GM12878 (cell line): ENCODE data around the gene MGAT4C. TPM values are rescaled to one million over a fixed set of nuclear protein-coding genes. Genes with fewer than 3 reads are reported as not detected.

Experiments used
- ATAC-seq: fragments of 200-7000 bp; cut with Tn5 transposase; 3 replicates; pipeline ENCODE4 v1.9.1; 2020; ENCODE audit warnings: mild to moderate bottlenecking, moderate library complexity
- BruUV-seq: library from RNA; stranded (reverse); fragments of 400-500 nt; replicated peaks from 2 replicates; lab custom pipeline; 2021; lab: Mats Ljungman, UMichigan
- CTCF ChIA-PET: fragments of 300-600 bp; sonication (Branson Sonifier 250); formaldehyde crosslinking; extraction: SDS; loops from one replicate; lab custom pipeline; 2021; ENCODE audit warnings: inconsistent platforms; lab: Yijun Ruan, JAX
- POLR2A ChIA-PET: fragments of 350-600 bp; formaldehyde crosslinking; extraction: SDS; loops from one replicate; lab custom pipeline; 2021; ENCODE audit warnings: inconsistent platforms; lab: Charles Lee
- RAD21 ChIA-PET: fragments of 300-600 bp; sonication (Branson Sonifier 250); formaldehyde crosslinking; loops from one replicate; lab custom pipeline; 2023; ENCODE audit warnings: antibody characterized with exemption; ENCODE audit not compliant: unreplicated experiment; lab: Charles Lee
- SMC1A ChIA-PET: fragments of 300-600 bp; sonication (Branson Sonifier 250); formaldehyde crosslinking; loops from one replicate; lab custom pipeline; 2023; ENCODE audit not compliant: unreplicated experiment, uncharacterized antibody; lab: Charles Lee
- DNase-seq: peaks from one replicate; pipeline ENCODE4 v3.0.0-alpha.2; 2011; ENCODE audit warnings: low read depth, low spot score
- FAIRE-seq: peaks from 3 replicates; lab custom pipeline; 2011; peaks lifted over from hg19 to GRCh38; lab: Jason Lieb, UNC
- H2AFZ ChIP-seq: 2 replicates; pipeline ENCODE4 v1.6.0; 2011; ENCODE audit warnings: low read depth, low read length, control low read depth; ENCODE audit not compliant: control insufficient read depth
- H3K27ac ChIP-seq: 2 replicates; pipeline ENCODE4 v1.5.1; 2011; ENCODE audit warnings: control low read depth; ENCODE audit not compliant: control insufficient read depth, insufficient read depth
- H3K27me3 ChIP-seq, 2 experiments: replicated peaks in 1 of 2; 2 replicates each; pipeline versions ENCODE4 v1.6.0 to v1.6.1; 2011; ENCODE audit warnings: low read length in 1 of 2; ENCODE audit not compliant: control insufficient read depth in 2 of 2, insufficient read depth in 2 of 2
- H3K36me3 ChIP-seq, 2 experiments: 2 replicates each; pipeline ENCODE4 v1.5.1; 2011; ENCODE audit warnings: low read length in 1 of 2; ENCODE audit not compliant: control insufficient read depth in 2 of 2, insufficient read depth in 2 of 2
- H3K4me1 ChIP-seq: 2 replicates; pipeline ENCODE4 v1.6.1; 2011; ENCODE audit warnings: mild to moderate bottlenecking, low read length, moderate library complexity, mixed read lengths; ENCODE audit not compliant: control insufficient read depth, insufficient read depth
- H3K4me2 ChIP-seq: 2 replicates; pipeline ENCODE4 v1.6.0; 2011; ENCODE audit warnings: control low read depth; ENCODE audit not compliant: control insufficient read depth, insufficient read depth
- H3K4me3 ChIP-seq: fragments of 200-600 bp; sonication (generic); 2 replicates; pipeline ENCODE4 v1.5.1; 2016
- H3K79me2 ChIP-seq: 2 replicates; pipeline ENCODE4 v1.6.0; 2011; ENCODE audit warnings: low read length; ENCODE audit not compliant: control insufficient read depth, insufficient read depth
- H3K9ac ChIP-seq: 2 replicates; pipeline ENCODE4 v1.8.0; 2011; ENCODE audit warnings: low read length, control low read depth, mixed read lengths; ENCODE audit not compliant: control insufficient read depth, insufficient read depth
- H3K9me3 ChIP-seq: replicated peaks from 3 replicates; pipeline ENCODE4 v1.5.1; 2011; ENCODE audit warnings: mild to moderate bottlenecking, low read length; ENCODE audit not compliant: control insufficient read depth, insufficient read depth
- H4K20me1 ChIP-seq: 2 replicates; pipeline ENCODE4 v1.6.0; 2011; ENCODE audit not compliant: control insufficient read depth, insufficient read depth
- BACH1 ChIP-seq: fragments of 450-650 bp; IDR thresholded peaks from 2 replicates; pipeline ENCODE4 v1.6.1; 2017; ENCODE audit warnings: mild to moderate bottlenecking, borderline replicate concordance
- MEF2A ChIP-seq: IDR thresholded peaks from 2 replicates; pipeline ENCODE4 v1.6.1; 2011; ENCODE audit warnings: low read depth, mild to moderate bottlenecking, low read length, moderate library complexity; ENCODE audit not compliant: insufficient read depth
- MXI1 ChIP-seq: fragments of 150-350 bp; IDR thresholded peaks from 2 replicates; pipeline ENCODE4 v1.6.1; 2011; ENCODE audit warnings: low read depth, mild to moderate bottlenecking, inconsistent platforms, low read length, improper control_type of control experiment
- POLR2AphosphoS2 ChIP-seq: IDR thresholded peaks from 2 replicates; pipeline ENCODE4 v1.6.1; 2011; ENCODE audit warnings: low read depth, mild to moderate bottlenecking, low read length, improper control_type of control experiment, moderate library complexity
- POU2F2 ChIP-seq: IDR thresholded peaks from 3 replicates; pipeline ENCODE4 v1.6.1; 2011; ENCODE audit warnings: low read depth, mild to moderate bottlenecking, low read length, borderline replicate concordance
- RAD51 ChIP-seq: fragments of 450-650 bp; IDR thresholded peaks from 2 replicates; pipeline ENCODE4 v1.6.1; 2016; ENCODE audit warnings: moderate library complexity, mild to moderate bottlenecking, inconsistent platforms
- SUPT20H ChIP-seq: IDR thresholded peaks from 2 replicates; pipeline ENCODE4 v1.6.1; 2011; ENCODE audit warnings: low read depth, mild to moderate bottlenecking, low read length, moderate library complexity, borderline replicate concordance; ENCODE audit not compliant: control insufficient read depth
- TAF1 ChIP-seq: IDR thresholded peaks from 2 replicates; pipeline ENCODE4 v1.6.1; 2011; ENCODE audit warnings: mild to moderate bottlenecking, low read depth, low read length, borderline replicate concordance
- ZNF24 ChIP-seq: fragments of 450-650 bp; IDR thresholded peaks from 2 replicates; pipeline ENCODE4 v1.6.1; 2017; ENCODE audit warnings: antibody characterized with exemption, mild to moderate bottlenecking
- in situ Hi-C: fragments of 300-500 bp; cut with MboI; formaldehyde crosslinking; loops from 9 replicates; pipeline ENCODE4 v1.14.3; 2018; ENCODE audit warnings: mixed read lengths
- intact Hi-C: fragments of 100-400 bp; cut with micrococcal nuclease; formaldehyde crosslinking; loops from one replicate; pipeline ENCODE4 v1.14.2; 2022; ENCODE audit not compliant: unreplicated experiment
- polyA plus RNA-seq, 11 experiments: library from polyadenylated mRNA; depleted of rRNA in 4 of 11; unstranded in 6 of 11; stranded (reverse) in 5 of 11; fragments of >200 nt; fragmentation: Nextera tagmentation in 4 of 11; fragmentation: Illumina TruSeq in 1 of 11; extraction: Ambion mirVana in 4 of 11; extraction: Trizol in 1 of 11; gene quantifications; 1 replicate in 1 of 11; 2 replicates in 10 of 11; pipeline versions ENCODE4 v1.2.1 to v1.2.3, GENCODE V29; 2011 to 2016; ENCODE audit warnings: inconsistent platforms in 2 of 11, missing spikeins in 2 of 11, low read depth in 1 of 11
- total RNA-seq, 4 experiments: library from RNA; depleted of rRNA in 3 of 4; stranded (reverse); fragments of >200 nt in 3 of 4; fragmentation: Illumina TruSeq in 1 of 4; extraction: Trizol in 1 of 4; gene quantifications; 2 replicates each; pipeline versions ENCODE4 v1.2.1 to v1.2.3, GENCODE V29; 2013 to 2021
- TF ChIP-seq, protein P1 (sequence below): fragments of 150-350 bp; IDR thresholded peaks from 2 replicates; pipeline ENCODE4 v1.6.1; 2016; ENCODE audit warnings: low read depth, low read length
- TF ChIP-seq, protein P2 (sequence below): fragments of 150-350 bp; IDR thresholded peaks from 2 replicates; pipeline ENCODE4 v1.6.1; 2014; ENCODE audit warnings: mild to moderate bottlenecking, low read depth, low read length
- TF ChIP-seq, protein P3 (sequence below): fragments of 450-650 bp; IDR thresholded peaks from 2 replicates; pipeline ENCODE4 v1.6.1; 2018; ENCODE audit warnings: mild to moderate bottlenecking, low read depth, moderate library complexity; ENCODE audit not compliant: partially characterized antibody
- TF ChIP-seq, protein P4 (sequence below): fragments of 450-650 bp; IDR thresholded peaks from 2 replicates; pipeline ENCODE4 v1.6.1; 2017; ENCODE audit warnings: mild to moderate bottlenecking

Gene MGAT4C
- total and polyA plus RNA-seq, 10 of the 15 experiments (the other 5 are each of a cell fraction or from before 2014, with no cell fraction given) = not detected

DNA sequence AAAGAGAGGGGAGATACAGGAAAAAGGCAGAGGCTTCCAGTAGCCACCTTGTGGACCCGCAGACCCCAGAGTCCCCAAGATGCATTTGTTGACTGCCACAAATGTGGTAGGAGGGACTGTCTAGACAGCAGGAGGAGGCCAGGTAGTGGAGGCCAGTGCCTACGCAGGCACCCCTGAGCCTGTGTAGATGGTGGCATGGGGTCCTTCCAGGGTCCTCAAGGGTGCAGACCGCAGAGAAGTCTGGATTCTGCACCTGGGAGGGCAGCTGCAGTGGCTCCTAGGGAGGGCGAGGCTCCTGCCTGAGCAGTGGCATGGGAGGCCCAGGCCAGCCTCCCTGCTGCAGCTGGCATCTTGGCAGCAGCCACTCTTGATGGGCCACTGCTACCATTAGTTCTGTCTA lies 262.4 kb downstream of the MGAT4C start (continued):
- TF ChIP-seq, protein P1, sequence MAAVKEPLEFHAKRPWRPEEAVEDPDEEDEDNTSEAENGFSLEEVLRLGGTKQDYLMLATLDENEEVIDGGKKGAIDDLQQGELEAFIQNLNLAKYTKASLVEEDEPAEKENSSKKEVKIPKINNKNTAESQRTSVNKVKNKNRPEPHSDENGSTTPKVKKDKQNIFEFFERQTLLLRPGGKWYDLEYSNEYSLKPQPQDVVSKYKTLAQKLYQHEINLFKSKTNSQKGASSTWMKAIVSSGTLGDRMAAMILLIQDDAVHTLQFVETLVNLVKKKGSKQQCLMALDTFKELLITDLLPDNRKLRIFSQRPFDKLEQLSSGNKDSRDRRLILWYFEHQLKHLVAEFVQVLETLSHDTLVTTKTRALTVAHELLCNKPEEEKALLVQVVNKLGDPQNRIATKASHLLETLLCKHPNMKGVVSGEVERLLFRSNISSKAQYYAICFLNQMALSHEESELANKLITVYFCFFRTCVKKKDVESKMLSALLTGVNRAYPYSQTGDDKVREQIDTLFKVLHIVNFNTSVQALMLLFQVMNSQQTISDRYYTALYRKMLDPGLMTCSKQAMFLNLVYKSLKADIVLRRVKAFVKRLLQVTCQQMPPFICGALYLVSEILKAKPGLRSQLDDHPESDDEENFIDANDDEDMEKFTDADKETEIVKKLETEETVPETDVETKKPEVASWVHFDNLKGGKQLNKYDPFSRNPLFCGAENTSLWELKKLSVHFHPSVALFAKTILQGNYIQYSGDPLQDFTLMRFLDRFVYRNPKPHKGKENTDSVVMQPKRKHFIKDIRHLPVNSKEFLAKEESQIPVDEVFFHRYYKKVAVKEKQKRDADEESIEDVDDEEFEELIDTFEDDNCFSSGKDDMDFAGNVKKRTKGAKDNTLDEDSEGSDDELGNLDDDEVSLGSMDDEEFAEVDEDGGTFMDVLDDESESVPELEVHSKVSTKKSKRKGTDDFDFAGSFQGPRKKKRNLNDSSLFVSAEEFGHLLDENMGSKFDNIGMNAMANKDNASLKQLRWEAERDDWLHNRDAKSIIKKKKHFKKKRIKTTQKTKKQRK = no peak
- TF ChIP-seq SUPT20H = no peak
- no peak for TF ChIP-seq MEF2A
- TF ChIP-seq, protein P2, sequence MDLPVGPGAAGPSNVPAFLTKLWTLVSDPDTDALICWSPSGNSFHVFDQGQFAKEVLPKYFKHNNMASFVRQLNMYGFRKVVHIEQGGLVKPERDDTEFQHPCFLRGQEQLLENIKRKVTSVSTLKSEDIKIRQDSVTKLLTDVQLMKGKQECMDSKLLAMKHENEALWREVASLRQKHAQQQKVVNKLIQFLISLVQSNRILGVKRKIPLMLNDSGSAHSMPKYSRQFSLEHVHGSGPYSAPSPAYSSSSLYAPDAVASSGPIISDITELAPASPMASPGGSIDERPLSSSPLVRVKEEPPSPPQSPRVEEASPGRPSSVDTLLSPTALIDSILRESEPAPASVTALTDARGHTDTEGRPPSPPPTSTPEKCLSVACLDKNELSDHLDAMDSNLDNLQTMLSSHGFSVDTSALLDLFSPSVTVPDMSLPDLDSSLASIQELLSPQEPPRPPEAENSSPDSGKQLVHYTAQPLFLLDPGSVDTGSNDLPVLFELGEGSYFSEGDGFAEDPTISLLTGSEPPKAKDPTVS = no peak

DNA sequence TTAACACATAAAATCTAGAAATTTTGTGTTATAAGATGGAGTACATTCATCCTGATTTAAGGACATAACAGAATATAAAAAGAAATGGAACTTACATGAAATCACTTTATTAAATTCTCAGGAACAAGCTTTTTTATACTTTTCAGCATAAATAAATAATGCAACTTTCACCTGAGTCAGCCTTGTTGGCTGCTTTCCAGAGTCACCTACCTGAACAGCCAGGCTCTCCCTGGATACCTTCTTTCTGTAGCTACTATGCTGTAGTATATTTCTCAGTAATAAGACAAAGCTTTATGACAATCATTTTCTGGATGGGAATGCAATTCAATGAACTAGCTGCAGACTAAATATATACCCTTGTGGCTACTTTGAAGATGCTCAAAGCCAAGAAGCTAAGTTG lies 270.2 kb downstream of the MGAT4C start:
- in situ Hi-C loops (no loop called here), intact Hi-C loops (no loop called here)
- no TSS peak for BruUV-seq
- SMC1A ChIA-PET = no interaction called here
- Histone ChIP-seq H2AFZ (no peak overlapping the region), H3K4me2 (no peak overlapping the region), H3K4me1 (no peaks in the 10 kb centered on the region), H3K27me3 (no peaks in the 10 kb centered on the region), H3K79me2 (no peaks in the 10 kb centered on the region), H3K36me3 (no peaks in the 10 kb centered on the region), H3K9me3 (no peaks in the 10 kb centered on the region), H3K27ac (no peak overlapping the region), H3K9ac (no peak overlapping the region), H3K4me3 (no peak overlapping the region), H4K20me1 (no peaks in the 10 kb centered on the region)
- FAIRE-seq = no peak
- POLR2A ChIA-PET = no interaction called here
- TF ChIP-seq MXI1 (no peak), POLR2AphosphoS2 (no peak), RAD51 (no peak), POU2F2 (no peak), BACH1 (no peak), TAF1 (no peak), ZNF24 (no peak)
- TF ChIP-seq, protein P3, sequence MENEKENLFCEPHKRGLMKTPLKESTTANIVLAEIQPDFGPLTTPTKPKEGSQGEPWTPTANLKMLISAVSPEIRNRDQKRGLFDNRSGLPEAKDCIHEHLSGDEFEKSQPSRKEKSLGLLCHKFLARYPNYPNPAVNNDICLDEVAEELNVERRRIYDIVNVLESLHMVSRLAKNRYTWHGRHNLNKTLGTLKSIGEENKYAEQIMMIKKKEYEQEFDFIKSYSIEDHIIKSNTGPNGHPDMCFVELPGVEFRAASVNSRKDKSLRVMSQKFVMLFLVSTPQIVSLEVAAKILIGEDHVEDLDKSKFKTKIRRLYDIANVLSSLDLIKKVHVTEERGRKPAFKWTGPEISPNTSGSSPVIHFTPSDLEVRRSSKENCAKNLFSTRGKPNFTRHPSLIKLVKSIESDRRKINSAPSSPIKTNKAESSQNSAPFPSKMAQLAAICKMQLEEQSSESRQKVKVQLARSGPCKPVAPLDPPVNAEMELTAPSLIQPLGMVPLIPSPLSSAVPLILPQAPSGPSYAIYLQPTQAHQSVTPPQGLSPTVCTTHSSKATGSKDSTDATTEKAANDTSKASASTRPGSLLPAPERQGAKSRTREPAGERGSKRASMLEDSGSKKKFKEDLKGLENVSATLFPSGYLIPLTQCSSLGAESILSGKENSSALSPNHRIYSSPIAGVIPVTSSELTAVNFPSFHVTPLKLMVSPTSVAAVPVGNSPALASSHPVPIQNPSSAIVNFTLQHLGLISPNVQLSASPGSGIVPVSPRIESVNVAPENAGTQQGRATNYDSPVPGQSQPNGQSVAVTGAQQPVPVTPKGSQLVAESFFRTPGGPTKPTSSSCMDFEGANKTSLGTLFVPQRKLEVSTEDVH = no peak
- TF ChIP-seq, protein P4, sequence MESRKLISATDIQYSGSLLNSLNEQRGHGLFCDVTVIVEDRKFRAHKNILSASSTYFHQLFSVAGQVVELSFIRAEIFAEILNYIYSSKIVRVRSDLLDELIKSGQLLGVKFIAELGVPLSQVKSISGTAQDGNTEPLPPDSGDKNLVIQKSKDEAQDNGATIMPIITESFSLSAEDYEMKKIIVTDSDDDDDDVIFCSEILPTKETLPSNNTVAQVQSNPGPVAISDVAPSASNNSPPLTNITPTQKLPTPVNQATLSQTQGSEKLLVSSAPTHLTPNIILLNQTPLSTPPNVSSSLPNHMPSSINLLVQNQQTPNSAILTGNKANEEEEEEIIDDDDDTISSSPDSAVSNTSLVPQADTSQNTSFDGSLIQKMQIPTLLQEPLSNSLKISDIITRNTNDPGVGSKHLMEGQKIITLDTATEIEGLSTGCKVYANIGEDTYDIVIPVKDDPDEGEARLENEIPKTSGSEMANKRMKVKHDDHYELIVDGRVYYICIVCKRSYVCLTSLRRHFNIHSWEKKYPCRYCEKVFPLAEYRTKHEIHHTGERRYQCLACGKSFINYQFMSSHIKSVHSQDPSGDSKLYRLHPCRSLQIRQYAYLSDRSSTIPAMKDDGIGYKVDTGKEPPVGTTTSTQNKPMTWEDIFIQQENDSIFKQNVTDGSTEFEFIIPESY = no peak
- CTCF ChIA-PET = no interaction called here
- no peak for DNase-seq
- RAD21 ChIA-PET = no interaction called here
- no peak for ATAC-seq
